ENCODE results near the gene FAM219B. TPM values are rescaled to one million over a fixed set of nuclear protein-coding genes. Genes with fewer than 3 reads are reported as not detected.

Gene FAM219B
- total and polyA plus RNA-seq, 2 of the 8 experiments (the other 6 are each of a cell fraction or from before 2014, with no cell fraction given): 57.1 to 66.6 TPM

- H2AFZ ChIP-seq (ENCODE audit: low read length): no peak overlapping the region
- H3K79me2 ChIP-seq (ENCODE audit: control insufficient read depth in 1 of 2, insufficient read depth in 2 of 2, low read length in 2 of 2): peaks cover 0 to 4% of the 10 kb centered on the region in 2 experiments; a peak in 1 of 4 replicates
- H4K5ac ChIP-seq (ENCODE audit: insufficient read length, low read depth, low read length): no peak overlapping the region
- H3K79me1 ChIP-seq (ENCODE audit: low read depth, low read length): peaks cover 6% of the 10 kb centered on the region
- no peak overlapping the region for H3K4ac ChIP-seq (replicated peaks; ENCODE audit: insufficient read length, low read depth, low read length)
- ChIA-PET POLR2A (ENCODE audit: partially characterized antibody) (interaction anchor here (2.0 to 2.3 kb wide), 2 partner anchors 14 to 50 kb away, joined by 4 to 6 read pairs; partner anchors contain the start of genes FAM219B and ULK3), CTCF (ENCODE audit: partially characterized antibody) (interaction anchor here (0.6 to 4.9 kb wide), 7 partner anchors 12 to 1052 kb away, joined by 3 to 24 read pairs (median 4); partner anchors contain the start of gene ULK3)
- H2BK20ac ChIP-seq (ENCODE audit: low read length): no peak overlapping the region
- H3K14ac ChIP-seq (ENCODE audit: insufficient read length): no peak overlapping the region
- no peak overlapping the region for H2AK5ac ChIP-seq (ENCODE audit: low read depth, low read length)
- no peak overlapping the region for H3K9ac ChIP-seq (replicated peaks in 1 of 4; ENCODE audit: extremely low read depth in 1 of 4, low read depth in 3 of 4, low read length in 3 of 4)
- no peak overlapping the region for H3K56ac ChIP-seq (replicated peaks; ENCODE audit: insufficient read length, low read depth, low read length)
- H3K4me3 ChIP-seq (ENCODE audit: extremely low read depth in 1 of 4, insufficient read depth in 2 of 4, low read depth in 3 of 4, low read length in 4 of 4): no peak overlapping the region
- H3K9me3 ChIP-seq (ENCODE audit: insufficient read depth in 2 of 2, low read depth in 1 of 2, low read length in 1 of 2): no peaks in the 10 kb centered on the region
- no peak overlapping the region for H3K18ac ChIP-seq (ENCODE audit: extremely low read depth, low read length)
- H3K4me2 ChIP-seq (ENCODE audit: insufficient read depth in 1 of 2, low read depth in 2 of 2, low read length in 2 of 2): no peak overlapping the region
- no peak for TF ChIP-seq KDM5A (IDR thresholded peaks at IDR 0.05; ENCODE audit: low read length)
- TF ChIP-seq SP1 (IDR thresholded peaks at IDR 0.05; ENCODE audit: low read depth, low read length): no peak
- no peak for TF ChIP-seq E2F6 (IDR thresholded peaks at IDR 0.05)
- no peak overlapping the region for H2BK5ac ChIP-seq (ENCODE audit: low read depth, low read length)
- FAIRE-seq (no peak), DNase-seq (ENCODE audit: low read depth in 1 of 2, low spot score in 2 of 2) (no peak)
- H3K4me1 ChIP-seq (replicated peaks in 1 of 4; ENCODE audit: control insufficient read depth in 3 of 4, insufficient read depth in 4 of 4, low read length in 3 of 4): peaks cover 0 to 1% (median 0%) of the 10 kb centered on the region in 4 experiments; a peak in 1 of 7 replicates
- H4K8ac ChIP-seq (ENCODE audit: extremely low read depth, insufficient read depth, low read length): no peak overlapping the region
- no peak overlapping the region for H2BK15ac ChIP-seq (ENCODE audit: low read length)
- H2BK12ac ChIP-seq (ENCODE audit: low read depth, low read length): no peak overlapping the region
- no peaks in the 10 kb centered on the region for H3K23me2 ChIP-seq (ENCODE audit: low read depth, low read length)
- H4K20me1 ChIP-seq (replicated peaks in 1 of 2; ENCODE audit: control insufficient read depth in 1 of 2, insufficient read depth in 2 of 2, low read length in 2 of 2): peaks cover 0 to 9% of the 10 kb centered on the region in 2 experiments
- H3K27me3 ChIP-seq (replicated peaks in 1 of 4; ENCODE audit: control insufficient read depth in 3 of 4, extremely low read depth in 1 of 4, insufficient read depth in 3 of 4, low read length in 3 of 4): no peaks in the 10 kb centered on the region
- no peak overlapping the region for H2BK120ac ChIP-seq (replicated peaks; ENCODE audit: low read depth, low read length)
- peaks cover 2 to 13% (median 10%) of the 10 kb centered on the region in 4 experiments; a peak in 6 of 8 replicates for H3K36me3 ChIP-seq (ENCODE audit: control insufficient read depth in 2 of 4, insufficient read depth in 4 of 4, low read length in 3 of 4)
- 95% methylated on average over 1 of the region's 1 CpG; no CpG with 5 or more reads in 1 of the 2 experiments for WGBS, 2 experiments (ENCODE audit: extremely low coverage in 1 of 2, insufficient coverage in 1 of 2, insufficient read length in 1 of 2, insufficient replicate concordance in 2 of 2, low coverage in 1 of 2, low lambda C conversion rate in 2 of 2, missing lambda C conversion rate in 1 of 2)
- no peak overlapping the region for H3K27ac ChIP-seq (ENCODE audit: low read depth, low read length)
- H3K23ac ChIP-seq (ENCODE audit: insufficient read length): no peak overlapping the region
- H4K91ac ChIP-seq (replicated peaks; ENCODE audit: insufficient read length, low read length): no peak overlapping the region
Measured at GRCh38 chr15:74856537-74856936, 50.1 kb downstream of the FAM219B start.

Measured in H1 (cell line).